ENCODE measurements around the gene JMJD8.

Gene JMJD8

DNA sequence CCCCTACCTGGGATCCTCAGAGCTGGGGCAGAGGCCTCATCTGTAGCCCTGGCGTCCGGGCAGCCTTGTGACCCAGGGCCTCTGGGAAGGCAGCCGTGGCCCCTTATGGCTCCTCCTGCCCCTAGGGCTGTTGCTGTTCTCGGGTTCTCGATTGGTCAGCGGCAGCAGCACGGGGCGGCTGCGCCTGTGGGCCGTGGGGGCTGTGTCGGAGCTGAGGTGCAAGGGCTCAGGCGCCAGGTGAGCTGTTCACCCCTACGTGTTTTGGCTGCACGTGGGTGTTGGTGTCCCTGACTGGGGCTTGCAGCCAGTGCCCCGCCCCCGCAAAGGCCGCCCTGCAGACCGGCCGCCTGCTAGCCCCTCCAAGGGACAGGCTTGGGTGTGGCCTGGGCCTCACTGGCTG lies 22.0 kb downstream of the JMJD8 start:
- Histone ChIP-seq H3K4me1 (ENCODE audit: control insufficient read depth in 5 of 5, insufficient read depth in 5 of 5, low read length in 5 of 5) (peaks cover 0 to 16% (median 13%) of the 10 kb centered on the region in 5 donors), H3K9me3 (ENCODE audit: control insufficient read depth in 5 of 5, low read length in 5 of 5) (no peaks in the 10 kb centered on the region), H3K27me3 (ENCODE audit: control insufficient read depth in 5 of 5, insufficient read depth in 4 of 5, low read length in 5 of 5) (no peaks in the 10 kb centered on the region), H3K36me3 (ENCODE audit: control insufficient read depth in 5 of 5, insufficient read depth in 5 of 5, low read length in 5 of 5) (peaks cover 0 to 12% (median 0%) of the 10 kb centered on the region in 5 donors), H3K4me3 (ENCODE audit: low read depth in 1 of 5, low read length in 5 of 5) (no peak overlapping the region), H3K27ac (ENCODE audit: low read depth, low read length) (no peak overlapping the region), H3K9ac (ENCODE audit: low read length in 5 of 5) (no peak overlapping the region)

GRCh38 chr16:661184-661821 lies 22.8 kb downstream of the JMJD8 start:
- Histone ChIP-seq H3K27me3 (ENCODE audit: control insufficient read depth in 5 of 5, insufficient read depth in 4 of 5, low read length in 5 of 5) (no peaks in the 10 kb centered on the region), H3K36me3 (ENCODE audit: control insufficient read depth in 5 of 5, insufficient read depth in 5 of 5, low read length in 5 of 5) (peaks cover 0 to 16% (median 5%) of the 10 kb centered on the region in 5 donors), H3K4me1 (ENCODE audit: control insufficient read depth in 5 of 5, insufficient read depth in 5 of 5, low read length in 5 of 5) (peaks cover 0 to 14% (median 12%) of the 10 kb centered on the region in 5 donors), H3K9ac (ENCODE audit: low read length in 5 of 5) (peak overlapping the region in 1 of 5 donors; percentile 64), H3K27ac (ENCODE audit: low read depth, low read length) (no peak overlapping the region), H3K4me3 (ENCODE audit: low read depth in 1 of 5, low read length in 5 of 5) (peak overlapping the region in 2 of 5 donors; percentile 29 to 50), H3K9me3 (ENCODE audit: control insufficient read depth in 5 of 5, low read length in 5 of 5) (no peaks in the 10 kb centered on the region)

DNA sequence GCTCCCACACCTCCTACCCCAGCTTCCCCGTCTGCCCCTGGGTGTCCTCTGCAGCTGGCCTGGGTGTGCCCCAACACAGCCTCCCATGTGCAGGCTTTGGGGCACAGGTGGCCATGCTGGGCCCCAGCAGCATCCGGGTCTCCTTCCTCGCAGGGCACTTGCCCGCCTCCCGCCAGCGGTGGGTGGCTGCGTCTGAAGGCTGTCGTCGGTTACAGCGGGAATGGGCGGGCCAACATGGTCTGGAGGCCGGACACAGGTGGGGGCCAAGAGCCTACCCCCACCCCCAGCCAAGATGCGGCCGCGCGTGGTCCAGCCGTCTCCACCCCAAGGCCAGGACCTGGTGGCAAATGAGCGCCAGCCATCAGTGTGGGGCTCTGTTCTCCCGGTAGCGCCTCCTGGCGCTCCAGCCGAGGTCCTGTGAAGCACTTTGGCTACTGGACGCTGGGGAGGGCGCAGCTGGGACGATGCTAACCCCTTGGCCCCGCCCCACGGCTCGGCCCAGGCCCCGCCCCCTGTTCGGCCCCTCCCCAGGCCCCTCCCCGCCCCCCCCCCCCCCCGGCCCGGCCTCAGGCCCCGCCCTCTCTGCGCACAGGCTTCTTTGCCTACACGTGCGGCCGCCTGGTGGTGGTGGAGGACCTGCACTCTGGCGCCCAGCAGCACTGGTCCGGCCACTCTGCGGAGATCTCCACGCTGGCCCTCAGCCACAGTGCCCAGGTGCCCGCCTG lies 23.5 kb downstream of the JMJD8 start:
- H3K9ac ChIP-seq (ENCODE audit: low read length in 5 of 5) = peak overlapping the region in 1 of 5 donors; percentile 64

GRCh38 chr16:660132-660458 lies 24.0 kb downstream of the JMJD8 start:
- H3K4me1 ChIP-seq (ENCODE audit: control insufficient read depth in 5 of 5, insufficient read depth in 5 of 5, low read length in 5 of 5) = peaks cover 0 to 14% (median 12%) of the 10 kb centered on the region in 5 donors
- H3K27ac ChIP-seq (ENCODE audit: low read depth, low read length) = no peak overlapping the region
- peak overlapping the region in 2 of 5 donors; percentile 45 to 49 for H3K4me3 ChIP-seq (ENCODE audit: low read depth in 1 of 5, low read length in 5 of 5)
- H3K9me3 ChIP-seq (ENCODE audit: control insufficient read depth in 5 of 5, low read length in 5 of 5) = no peaks in the 10 kb centered on the region
- no peaks in the 10 kb centered on the region for H3K27me3 ChIP-seq (ENCODE audit: control insufficient read depth in 5 of 5, insufficient read depth in 4 of 5, low read length in 5 of 5)
- H3K36me3 ChIP-seq (ENCODE audit: control insufficient read depth in 5 of 5, insufficient read depth in 5 of 5, low read length in 5 of 5) = peaks cover 0 to 24% (median 13%) of the 10 kb centered on the region in 5 donors
- no peak overlapping the region for H3K9ac ChIP-seq (ENCODE audit: low read length in 5 of 5)

More for the DNA sequence above, 23.5 kb downstream of the JMJD8 start:
- Histone ChIP-seq H3K27me3 (ENCODE audit: control insufficient read depth in 5 of 5, insufficient read depth in 4 of 5, low read length in 5 of 5) (no peaks in the 10 kb centered on the region), H3K36me3 (ENCODE audit: control insufficient read depth in 5 of 5, insufficient read depth in 5 of 5, low read length in 5 of 5) (peaks cover 0 to 19% (median 8%) of the 10 kb centered on the region in 5 donors), H3K27ac (ENCODE audit: low read depth, low read length) (no peak overlapping the region), H3K4me3 (ENCODE audit: low read depth in 1 of 5, low read length in 5 of 5) (peak overlapping the region in 2 of 5 donors; percentile 45 to 50), H3K9me3 (ENCODE audit: control insufficient read depth in 5 of 5, low read length in 5 of 5) (no peaks in the 10 kb centered on the region), H3K4me1 (ENCODE audit: control insufficient read depth in 5 of 5, insufficient read depth in 5 of 5, low read length in 5 of 5) (peaks cover 0 to 14% (median 12%) of the 10 kb centered on the region in 5 donors)

DNA sequence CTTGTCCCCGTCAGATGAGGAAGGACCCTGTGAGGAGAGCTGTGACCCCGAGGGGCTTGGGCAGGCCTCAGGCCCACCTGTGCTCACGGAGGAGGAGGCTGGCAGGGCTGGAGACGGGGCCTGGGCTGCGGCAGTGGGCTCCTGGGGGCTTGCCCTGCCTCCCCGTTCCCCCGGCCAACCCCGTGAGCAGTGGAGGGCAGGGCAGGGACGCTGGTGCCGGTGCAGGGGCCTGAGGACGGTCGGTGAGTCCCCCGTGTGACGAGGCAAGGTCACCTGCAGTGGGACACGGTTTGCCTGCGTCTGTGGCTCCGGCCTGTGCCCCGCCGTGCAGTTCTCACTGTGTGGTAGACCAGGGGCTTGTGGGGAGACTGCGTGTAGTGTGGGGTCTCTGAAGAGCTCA lies 24.5 kb downstream of the JMJD8 start:
- H3K27me3 ChIP-seq (ENCODE audit: control insufficient read depth in 5 of 5, insufficient read depth in 4 of 5, low read length in 5 of 5) = no peaks in the 10 kb centered on the region
- no peak overlapping the region for H3K27ac ChIP-seq (ENCODE audit: low read depth, low read length)
- H3K4me1 ChIP-seq (ENCODE audit: control insufficient read depth in 5 of 5, insufficient read depth in 5 of 5, low read length in 5 of 5) = peaks cover 0 to 14% (median 12%) of the 10 kb centered on the region in 5 donors
- no peak overlapping the region for H3K4me3 ChIP-seq (ENCODE audit: low read depth in 1 of 5, low read length in 5 of 5)
- peaks cover 0 to 27% (median 13%) of the 10 kb centered on the region in 5 donors for H3K36me3 ChIP-seq (ENCODE audit: control insufficient read depth in 5 of 5, insufficient read depth in 5 of 5, low read length in 5 of 5)
- no peak overlapping the region for H3K9ac ChIP-seq (ENCODE audit: low read length in 5 of 5)
- no peaks in the 10 kb centered on the region for H3K9me3 ChIP-seq (ENCODE audit: control insufficient read depth in 5 of 5, low read length in 5 of 5)

DNA sequence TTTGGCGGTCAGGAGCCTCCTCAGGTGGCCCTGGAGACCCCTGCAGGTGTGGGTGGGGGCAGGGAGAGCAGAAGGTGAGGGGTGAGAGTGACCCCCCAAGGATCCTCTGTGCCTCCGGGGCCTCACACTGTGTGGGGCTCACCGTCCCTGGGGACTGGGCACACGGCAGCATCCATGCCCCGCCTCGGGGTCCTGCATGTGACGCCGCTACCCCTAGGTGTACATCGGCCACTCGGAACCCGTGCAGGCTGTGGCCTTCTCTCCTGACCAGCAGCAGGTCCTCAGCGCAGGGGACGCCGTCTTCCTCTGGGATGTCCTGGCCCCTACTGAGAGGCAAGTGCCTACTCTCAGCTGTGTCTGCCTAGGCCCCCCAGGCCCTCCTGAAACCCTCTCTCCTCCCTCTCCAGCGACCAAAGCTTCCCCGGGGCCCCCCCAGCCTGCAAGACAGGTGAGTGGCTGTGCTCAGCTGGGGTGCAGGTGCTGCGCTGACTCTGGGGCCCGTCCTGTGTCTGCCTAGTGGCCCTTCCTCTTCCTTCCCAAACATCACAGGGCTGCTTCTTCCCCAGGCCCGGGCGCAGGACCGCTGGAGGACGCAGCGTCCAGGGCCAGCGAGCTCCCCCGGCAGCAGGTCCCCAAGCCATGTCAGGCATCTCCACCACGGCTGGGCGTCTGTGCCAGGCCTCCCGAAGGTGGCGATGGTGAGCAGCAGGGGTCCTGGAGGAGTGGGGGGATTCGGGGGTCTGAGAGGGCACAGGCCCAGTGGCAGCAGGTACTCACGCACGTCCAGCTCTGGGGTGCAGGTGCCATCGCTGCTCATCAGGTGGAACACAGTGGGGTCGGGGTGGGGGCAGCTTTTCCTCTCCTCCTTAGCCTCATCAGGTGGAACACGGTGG lies 25.2 kb downstream of the JMJD8 start:
- Histone ChIP-seq H3K27ac (ENCODE audit: low read depth, low read length) (no peak overlapping the region), H3K27me3 (ENCODE audit: control insufficient read depth in 5 of 5, insufficient read depth in 4 of 5, low read length in 5 of 5) (no peaks in the 10 kb centered on the region), H3K9me3 (ENCODE audit: control insufficient read depth in 5 of 5, low read length in 5 of 5) (no peaks in the 10 kb centered on the region), H3K4me3 (ENCODE audit: low read depth in 1 of 5, low read length in 5 of 5) (no peak overlapping the region), H3K9ac (ENCODE audit: low read length in 5 of 5) (no peak overlapping the region), H3K36me3 (ENCODE audit: control insufficient read depth in 5 of 5, insufficient read depth in 5 of 5, low read length in 5 of 5) (peaks cover 0 to 29% (median 13%) of the 10 kb centered on the region in 5 donors), H3K4me1 (ENCODE audit: control insufficient read depth in 5 of 5, insufficient read depth in 5 of 5, low read length in 5 of 5) (peaks cover 0 to 14% (median 12%) of the 10 kb centered on the region in 5 donors)

DNA sequence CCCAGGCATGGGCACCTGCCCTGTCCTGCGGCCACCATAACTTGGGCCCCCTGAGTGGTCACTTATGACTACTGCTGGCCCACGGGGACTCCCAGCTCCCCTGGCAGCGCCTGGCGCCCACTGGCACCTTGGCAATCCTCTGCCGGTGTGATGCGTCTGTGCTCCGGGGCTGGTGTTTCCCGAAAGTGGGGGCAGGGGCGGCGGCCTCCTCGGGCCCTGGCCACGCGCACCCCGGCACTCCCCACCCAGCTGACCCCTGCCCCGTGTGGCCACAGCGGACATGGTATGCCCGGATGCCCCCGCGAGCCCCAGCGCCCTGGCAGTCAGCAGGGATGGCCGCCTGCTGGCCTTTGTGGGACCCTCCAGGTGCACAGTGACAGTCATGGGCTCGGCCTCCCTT lies 26.6 kb downstream of the JMJD8 start:
- no peaks in the 10 kb centered on the region for H3K9me3 ChIP-seq (ENCODE audit: control insufficient read depth in 5 of 5, low read length in 5 of 5)
- H3K9ac ChIP-seq (ENCODE audit: low read length in 5 of 5) = no peak overlapping the region
- H3K27me3 ChIP-seq (ENCODE audit: control insufficient read depth in 5 of 5, insufficient read depth in 4 of 5, low read length in 5 of 5) = no peaks in the 10 kb centered on the region
- H3K36me3 ChIP-seq (ENCODE audit: control insufficient read depth in 5 of 5, insufficient read depth in 5 of 5, low read length in 5 of 5) = peaks cover 0 to 37% (median 22%) of the 10 kb centered on the region in 5 donors
- H3K27ac ChIP-seq (ENCODE audit: low read depth, low read length) = no peak overlapping the region
- peaks cover 0 to 14% (median 12%) of the 10 kb centered on the region in 5 donors for H3K4me1 ChIP-seq (ENCODE audit: control insufficient read depth in 5 of 5, insufficient read depth in 5 of 5, low read length in 5 of 5)
- no peak overlapping the region for H3K4me3 ChIP-seq (ENCODE audit: low read depth in 1 of 5, low read length in 5 of 5)

GRCh38 chr16:654034-654433 lies 30.1 kb downstream of the JMJD8 start:
- H3K27me3 ChIP-seq (ENCODE audit: control insufficient read depth in 5 of 5, insufficient read depth in 4 of 5, low read length in 5 of 5) = no peaks in the 10 kb centered on the region
- H3K4me1 ChIP-seq (ENCODE audit: control insufficient read depth in 5 of 5, insufficient read depth in 5 of 5, low read length in 5 of 5) = peaks cover 0 to 16% (median 8%) of the 10 kb centered on the region in 5 donors
- H3K27ac ChIP-seq (ENCODE audit: low read depth, low read length) = no peak overlapping the region
- peaks cover 0 to 37% (median 22%) of the 10 kb centered on the region in 5 donors for H3K36me3 ChIP-seq (ENCODE audit: control insufficient read depth in 5 of 5, insufficient read depth in 5 of 5, low read length in 5 of 5)
- H3K9ac ChIP-seq (ENCODE audit: low read length in 5 of 5) = no peak overlapping the region
- H3K9me3 ChIP-seq (ENCODE audit: control insufficient read depth in 5 of 5, low read length in 5 of 5) = no peaks in the 10 kb centered on the region
- no peak overlapping the region for H3K4me3 ChIP-seq (ENCODE audit: low read depth in 1 of 5, low read length in 5 of 5)

- peaks cover 0 to 25% (median 17%) of the 10 kb centered on the region in 5 donors for H3K36me3 ChIP-seq (ENCODE audit: control insufficient read depth in 5 of 5, insufficient read depth in 5 of 5, low read length in 5 of 5)
- H3K9ac ChIP-seq (ENCODE audit: low read length in 5 of 5) = no peak overlapping the region
- H3K27me3 ChIP-seq (ENCODE audit: control insufficient read depth in 5 of 5, insufficient read depth in 4 of 5, low read length in 5 of 5) = no peaks in the 10 kb centered on the region
- no peak overlapping the region for H3K4me3 ChIP-seq (ENCODE audit: low read depth in 1 of 5, low read length in 5 of 5)
- peaks cover 0 to 30% (median 21%) of the 10 kb centered on the region in 5 donors for H3K4me1 ChIP-seq (ENCODE audit: control insufficient read depth in 5 of 5, insufficient read depth in 5 of 5, low read length in 5 of 5)
- H3K27ac ChIP-seq (ENCODE audit: low read depth, low read length) = no peak overlapping the region
- H3K9me3 ChIP-seq (ENCODE audit: control insufficient read depth in 5 of 5, low read length in 5 of 5) = no peaks in the 10 kb centered on the region
These were observed 31.5 kb downstream of the JMJD8 start for GRCh38 chr16:652454-653305.
